Measurements from ENCODE around the gene SMIM10L1.
A peak's percentile ranks its signal among the peaks of the same experiment; 100 is the strongest.

The SMIM10L1 gene

GRCh38 chr12:11171145-11171968 is at the start of gene SMIM10L1:
SMIM10L1 (plus strand) TSS chr12:11171194; CDS start chr12:11171357, 163 bp downstream.
- peak; percentile 66 for DNase-seq

- no peak for DNase-seq
Measured at GRCh38 chr12:11130382-11130781, 40.6 kb upstream of the SMIM10L1 start.

- DNase-seq, result no peak
Measured at GRCh38 chr12:11130999-11131398, 40.0 kb upstream of the SMIM10L1 start.

- DNase-seq, result no peak
Measured at GRCh38 chr12:11133162-11133561, 37.8 kb upstream of the SMIM10L1 start.

GRCh38 chr12:11133816-11134215 is 37.2 kb upstream of the SMIM10L1 start:
- DNase-seq, result no peak

- no peak for DNase-seq
Measured at GRCh38 chr12:11134305-11134704, 36.7 kb upstream of the SMIM10L1 start, which contains the start of gene TAS2R30. TAS2R30 (minus strand) TSS chr12:11134644; CDS start chr12:11134244, 400 bp downstream.

GRCh38 chr12:11136075-11136474 is 34.9 kb upstream of the SMIM10L1 start:
- no peak for DNase-seq

GRCh38 chr12:11143352-11143751 is 27.6 kb upstream of the SMIM10L1 start:
- no peak for DNase-seq

GRCh38 chr12:11144297-11144696 is 26.7 kb upstream of the SMIM10L1 start:
- no peak for DNase-seq

GRCh38 chr12:11147420-11147819 is 23.6 kb upstream of the SMIM10L1 start:
- DNase-seq, result no peak

GRCh38 chr12:11150832-11151231 is 20.2 kb upstream of the SMIM10L1 start:
- no peak for DNase-seq

- DNase-seq, result no peak
Measured at GRCh38 chr12:11152725-11153124, 18.3 kb upstream of the SMIM10L1 start.

- DNase-seq, result no peak
Measured at GRCh38 chr12:11154400-11154925, 16.5 kb upstream of the SMIM10L1 start.

GRCh38 chr12:11158885-11159444 is 12.0 kb upstream of the SMIM10L1 start:
- DNase-seq, result no peak

- DNase-seq, result no peak
Measured at GRCh38 chr12:11162502-11162901, 8.5 kb upstream of the SMIM10L1 start.

GRCh38 chr12:11164384-11164783 is 6.6 kb upstream of the SMIM10L1 start:
- no peak for DNase-seq

GRCh38 chr12:11166300-11166699 is 4.7 kb upstream of the SMIM10L1 start:
- DNase-seq, result no peak

- DNase-seq, result no peak
Measured at GRCh38 chr12:11170810-11171144, 217 bp upstream of the SMIM10L1 start.

- DNase-seq, result peak; percentile 33
Measured at GRCh38 chr12:11171969-11172675, 1.1 kb downstream of the SMIM10L1 start.

- no peak for DNase-seq
Measured at GRCh38 chr12:11174022-11174421, 3.0 kb downstream of the SMIM10L1 start.

GRCh38 chr12:11178250-11178649 is 7.3 kb downstream of the SMIM10L1 start:
- DNase-seq, result no peak

- no peak for DNase-seq
Measured at GRCh38 chr12:11182529-11182928, 11.5 kb downstream of the SMIM10L1 start.

GRCh38 chr12:11183011-11183410 is 12.0 kb downstream of the SMIM10L1 start:
- no peak for DNase-seq

GRCh38 chr12:11186837-11187236 is 15.8 kb downstream of the SMIM10L1 start, which contains the start of gene TAS2R42:
TAS2R42 (minus strand) TSS chr12:11186937; CDS start chr12:11186937, 0 bp downstream.
- DNase-seq, result no peak
